Measurements from ENCODE around the gene SLC8A1.

SLC8A1 gene

DNA sequence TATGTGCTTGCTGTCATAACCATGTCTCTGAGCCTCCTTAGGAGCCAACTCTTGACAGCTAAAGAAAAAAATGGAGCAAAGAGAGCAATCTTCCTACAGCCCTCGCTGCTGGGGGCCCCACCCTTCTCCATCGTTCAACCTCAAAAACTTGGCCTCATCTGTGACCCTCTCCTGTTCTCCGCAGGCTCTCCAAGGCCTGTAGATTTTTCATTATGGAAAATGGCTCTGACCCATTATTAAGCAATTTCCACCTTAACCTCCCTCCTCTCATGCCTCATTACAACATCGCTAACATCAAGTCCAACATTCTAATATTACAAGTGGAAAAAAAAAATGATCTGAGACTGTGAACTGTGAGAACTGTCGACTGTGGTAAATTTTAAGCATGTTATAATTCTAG lies 98.7 kb downstream of the SLC8A1 start:
- DNase-seq (ENCODE audit: low read depth) = no peak

DNA sequence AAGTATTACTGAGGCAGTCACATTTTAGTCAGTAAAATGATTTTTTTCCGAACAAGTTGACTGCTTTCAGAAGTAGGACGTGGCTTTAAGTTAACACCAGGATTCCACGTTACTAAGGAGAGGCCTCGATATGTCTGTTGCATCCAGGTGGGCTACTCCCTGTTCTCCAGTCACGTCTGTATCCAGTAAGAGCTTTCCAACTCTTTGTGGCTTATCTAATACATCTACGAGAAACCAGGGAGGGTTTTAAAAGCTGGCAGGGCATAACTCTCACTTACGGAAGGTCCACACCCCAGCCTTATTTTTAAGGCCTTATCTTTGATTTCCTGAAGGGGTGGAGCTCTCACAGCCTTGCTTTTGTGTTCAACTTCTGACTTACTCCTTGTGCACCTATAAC lies 99.2 kb downstream of the SLC8A1 start:
- DNase-seq (ENCODE audit: low read depth) = no peak

- no peak for DNase-seq (ENCODE audit: low read depth)
Observed at GRCh38 chr2:40352041-40352702, 99.7 kb downstream of the SLC8A1 start.

DNA sequence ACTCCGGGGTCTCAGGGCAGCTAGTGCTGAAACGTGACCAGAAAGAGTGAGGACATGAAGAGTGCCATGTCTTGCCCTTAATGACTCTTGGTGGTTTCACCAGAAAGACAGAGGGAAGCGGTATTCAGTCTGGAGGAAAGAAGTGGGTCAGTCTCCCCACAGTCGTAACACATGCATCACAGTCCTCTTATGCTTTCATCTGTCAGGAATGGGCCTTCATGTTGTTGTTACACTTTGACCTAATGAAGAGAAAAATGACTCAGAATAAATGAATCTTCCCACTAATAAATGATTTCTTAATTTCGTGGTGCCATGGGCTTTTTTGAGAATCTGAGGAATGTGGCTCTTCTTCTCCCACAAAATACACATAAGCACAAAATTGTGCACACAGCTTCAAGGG lies 103.2 kb downstream of the SLC8A1 start:
- no peak for DNase-seq (ENCODE audit: low read depth)

DNA sequence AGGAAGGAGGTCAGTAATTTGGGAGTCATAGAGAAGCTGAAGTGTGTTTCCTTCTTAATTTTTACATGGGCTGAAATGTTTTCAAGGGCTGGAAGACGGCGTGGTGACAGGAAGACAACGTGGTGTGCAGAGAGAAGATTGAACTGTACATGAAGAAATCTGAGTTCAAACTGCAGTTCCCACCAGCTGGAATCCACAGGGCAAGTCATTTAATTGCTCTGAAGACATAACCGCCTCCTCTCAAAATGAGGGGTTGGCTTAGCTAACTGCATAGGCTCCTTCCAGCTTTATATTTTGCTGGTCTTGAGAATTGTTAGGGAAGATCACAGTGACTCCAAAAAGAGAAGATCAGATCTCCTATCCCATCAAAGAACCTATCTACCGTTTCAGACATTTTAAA lies 103.9 kb downstream of the SLC8A1 start:
- DNase-seq (ENCODE audit: low read depth) = no peak

GRCh38 chr2:40346535-40347354 lies 105.1 kb downstream of the SLC8A1 start:
- DNase-seq (ENCODE audit: low read depth) = no peak

DNA sequence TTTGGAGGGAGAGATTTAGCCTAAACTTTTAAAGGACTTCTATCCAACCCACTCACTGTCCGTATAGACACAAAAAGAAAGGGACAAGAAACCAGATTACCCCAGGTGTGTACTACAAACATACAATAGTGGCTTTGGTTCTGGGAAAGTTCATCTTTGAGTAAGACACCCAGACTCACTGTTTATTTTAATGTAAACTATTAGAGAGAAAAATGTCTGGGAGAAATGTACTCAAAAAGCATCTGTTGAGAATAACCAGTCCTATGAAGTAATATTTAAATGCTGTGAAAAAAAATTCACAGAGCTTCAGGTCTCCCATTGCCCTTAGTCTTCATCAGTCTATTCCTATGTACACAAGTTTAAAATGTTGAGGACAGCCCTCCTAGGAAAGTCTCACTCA lies 107.5 kb downstream of the SLC8A1 start:
- DNase-seq (ENCODE audit: low read depth) = no peak

- no peak for DNase-seq (ENCODE audit: low read depth)
Observed at GRCh38 chr2:40343902-40344301, 108.0 kb downstream of the SLC8A1 start.

GRCh38 chr2:40341198-40341597 lies 110.7 kb downstream of the SLC8A1 start:
- DNase-seq (ENCODE audit: low read depth) = no peak

DNA sequence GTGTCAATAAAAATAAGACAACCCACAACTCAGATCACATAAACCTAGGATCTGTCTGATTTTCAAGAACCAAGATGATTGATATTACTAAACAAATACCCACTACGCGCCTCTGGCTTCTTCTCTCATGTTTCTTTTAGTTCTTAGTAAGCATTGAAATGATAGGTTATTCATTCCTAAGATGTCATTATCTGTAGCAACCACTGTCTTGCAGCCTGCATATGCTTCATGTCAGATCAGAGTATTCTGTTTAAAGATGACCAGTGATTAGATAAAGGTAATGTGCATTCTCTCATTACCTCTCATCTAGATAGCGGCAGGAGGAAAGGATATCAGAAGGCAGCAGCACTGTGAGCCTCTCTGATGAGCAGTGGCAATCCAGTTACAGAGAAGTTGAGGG lies 112.9 kb downstream of the SLC8A1 start:
- no peak for DNase-seq (ENCODE audit: low read depth)

DNA sequence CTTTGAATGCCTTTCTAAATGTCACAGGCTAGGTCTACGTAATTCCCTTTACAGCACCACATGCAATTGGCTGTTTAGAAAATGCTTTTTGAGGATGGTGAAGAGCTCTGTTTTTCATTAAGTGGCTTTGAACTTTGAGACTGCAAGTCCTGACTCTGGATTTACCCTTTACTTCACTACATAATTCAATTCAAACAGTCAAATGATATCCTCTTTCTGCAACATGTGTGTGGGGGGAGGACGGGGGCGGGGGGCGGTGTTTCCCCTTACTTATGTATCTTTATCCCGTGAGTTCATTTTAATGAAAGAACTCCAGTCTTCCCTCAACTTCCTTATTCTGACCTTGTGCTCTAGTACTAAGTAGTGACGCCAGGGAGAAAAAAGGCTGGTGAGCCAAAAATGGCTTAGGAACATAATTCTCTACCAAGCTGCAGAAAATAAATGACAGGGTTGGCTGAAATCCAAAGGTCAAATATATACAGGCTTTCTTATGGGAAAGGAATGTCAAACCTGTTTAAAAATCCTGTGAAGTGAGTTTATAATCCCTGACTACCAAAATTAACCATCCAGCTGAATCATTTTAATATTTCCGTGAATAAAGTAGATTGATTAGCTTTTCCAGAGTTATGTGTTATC lies 119.6 kb downstream of the SLC8A1 start:
- DNase-seq (ENCODE audit: low read depth) = no peak

DNA sequence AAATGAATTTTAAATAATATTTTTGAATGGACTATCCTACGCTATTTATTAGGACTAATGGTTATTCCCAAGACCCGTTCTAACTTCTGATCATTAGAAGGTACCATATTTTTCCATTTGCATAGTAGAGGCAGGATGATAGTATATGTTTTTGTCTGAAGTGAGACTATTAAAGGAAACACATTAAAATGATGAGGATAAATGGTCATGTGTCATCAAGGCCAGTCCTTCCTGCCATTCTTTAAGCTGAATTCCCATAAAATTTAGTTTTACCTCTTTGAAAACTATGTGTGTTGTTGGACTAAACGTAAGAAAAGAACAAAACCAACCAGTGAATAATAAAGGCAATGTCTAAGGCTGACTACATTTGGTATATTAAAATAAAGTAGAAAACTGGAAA lies 121.8 kb downstream of the SLC8A1 start:
- no peak for DNase-seq (ENCODE audit: low read depth)

GRCh38 chr2:40329739-40330030 lies 122.2 kb downstream of the SLC8A1 start:
- no peak for DNase-seq (ENCODE audit: low read depth)

GRCh38 chr2:40325116-40325515 lies 126.8 kb downstream of the SLC8A1 start:
- DNase-seq (ENCODE audit: low read depth) = no peak

DNA sequence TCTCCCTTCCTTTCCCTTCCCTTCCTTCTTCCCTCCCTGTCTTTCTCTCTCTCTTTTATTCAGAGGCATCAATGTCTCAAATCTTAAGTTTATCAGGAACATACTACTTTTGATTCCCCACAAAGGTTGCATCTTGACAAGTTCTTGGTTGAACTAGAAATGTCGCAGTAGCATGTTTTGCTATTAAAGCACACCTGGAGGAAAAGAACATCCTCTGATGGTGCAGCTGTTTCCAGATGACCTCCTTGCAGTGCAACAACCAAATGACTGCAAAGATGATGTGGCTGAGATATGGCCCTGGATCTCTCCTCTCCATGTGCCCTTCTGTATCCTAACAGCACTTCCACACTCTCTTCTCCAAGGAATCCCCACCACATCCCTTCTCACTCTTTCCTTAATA lies 127.2 kb downstream of the SLC8A1 start:
- no peak for DNase-seq (ENCODE audit: low read depth)

- no peak for DNase-seq (ENCODE audit: low read depth)
Observed at GRCh38 chr2:40321822-40322221, 130.1 kb downstream of the SLC8A1 start.

DNA sequence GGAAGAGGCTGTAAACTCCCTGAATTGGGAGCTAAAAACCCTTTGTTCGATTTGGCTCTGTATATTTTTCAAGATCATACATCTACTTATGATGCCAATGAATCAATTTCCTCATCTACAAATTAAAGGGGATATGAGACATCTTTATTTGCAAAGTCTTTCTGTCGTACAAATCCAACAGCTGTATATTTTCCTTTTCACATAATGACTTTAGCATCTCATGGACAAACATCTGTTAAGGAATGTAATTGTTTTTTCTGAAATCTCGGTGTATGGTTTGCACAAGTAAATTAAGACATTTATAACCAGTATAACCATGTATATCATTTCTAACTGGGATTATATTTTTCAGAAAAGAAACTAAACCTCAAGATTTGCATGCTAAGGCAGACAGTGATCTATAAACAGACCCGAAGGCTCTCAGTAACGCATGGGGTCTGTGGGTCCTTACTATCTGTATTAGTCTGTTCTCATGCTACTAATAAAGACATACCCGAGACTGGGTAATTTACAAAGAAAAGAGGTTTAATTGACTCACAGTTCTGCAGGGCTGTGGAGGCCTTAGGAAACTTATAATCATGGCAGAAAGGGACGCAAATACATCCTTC lies 130.8 kb downstream of the SLC8A1 start:
- no peak for DNase-seq (ENCODE audit: low read depth)

- no peak for DNase-seq (ENCODE audit: low read depth)
Observed at GRCh38 chr2:40318921-40319320, 133.0 kb downstream of the SLC8A1 start.

DNA sequence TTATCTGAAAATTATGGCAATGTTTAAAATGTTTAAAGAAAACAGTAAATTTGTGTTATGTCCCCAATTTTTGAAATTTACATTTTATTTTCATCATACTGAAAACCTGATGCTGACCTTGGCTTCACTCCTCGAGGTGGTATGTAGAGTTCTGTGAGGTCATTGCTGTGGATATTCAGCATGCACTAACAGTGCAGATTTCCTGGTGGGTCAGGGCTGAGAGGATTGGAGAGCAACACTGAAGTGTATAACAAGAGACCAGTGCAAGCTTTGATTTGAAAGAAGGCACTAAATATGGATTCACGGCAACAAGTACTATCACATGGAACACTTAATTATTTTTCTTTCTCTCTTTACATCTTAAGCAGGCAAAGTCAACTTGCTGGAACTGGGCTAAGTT lies 134.1 kb downstream of the SLC8A1 start:
- no peak for DNase-seq (ENCODE audit: low read depth)

GRCh38 chr2:40317046-40317445 lies 134.8 kb downstream of the SLC8A1 start:
- no peak for DNase-seq (ENCODE audit: low read depth)

GRCh38 chr2:40316620-40317019 lies 135.3 kb downstream of the SLC8A1 start:
- no peak for DNase-seq (ENCODE audit: low read depth)

- DNase-seq (ENCODE audit: low read depth) = no peak
Observed at GRCh38 chr2:40315683-40316082, 136.2 kb downstream of the SLC8A1 start.

DNA sequence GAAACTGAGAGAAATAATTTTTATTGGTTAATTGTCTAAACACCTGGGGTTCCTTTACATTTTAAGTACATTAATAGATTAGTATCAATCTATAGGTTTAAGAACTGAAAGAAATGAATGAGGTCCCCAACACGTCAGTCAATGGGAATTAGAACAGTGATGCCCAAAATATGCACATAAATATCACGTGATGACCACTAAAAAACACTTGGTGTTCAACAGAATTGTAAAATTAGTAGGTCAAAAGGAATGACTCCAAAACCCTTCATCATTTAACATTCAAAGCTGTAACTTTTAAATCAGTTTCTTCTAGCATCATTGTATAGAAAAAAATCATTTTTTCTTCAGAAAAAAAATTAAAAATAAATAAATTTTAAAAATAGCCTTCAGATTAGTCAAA lies 140.9 kb downstream of the SLC8A1 start:
- no peak for DNase-seq (ENCODE audit: low read depth)
